Measurements from ENCODE around the gene ANKRD27.

- TF ChIP-seq, protein P1, sequence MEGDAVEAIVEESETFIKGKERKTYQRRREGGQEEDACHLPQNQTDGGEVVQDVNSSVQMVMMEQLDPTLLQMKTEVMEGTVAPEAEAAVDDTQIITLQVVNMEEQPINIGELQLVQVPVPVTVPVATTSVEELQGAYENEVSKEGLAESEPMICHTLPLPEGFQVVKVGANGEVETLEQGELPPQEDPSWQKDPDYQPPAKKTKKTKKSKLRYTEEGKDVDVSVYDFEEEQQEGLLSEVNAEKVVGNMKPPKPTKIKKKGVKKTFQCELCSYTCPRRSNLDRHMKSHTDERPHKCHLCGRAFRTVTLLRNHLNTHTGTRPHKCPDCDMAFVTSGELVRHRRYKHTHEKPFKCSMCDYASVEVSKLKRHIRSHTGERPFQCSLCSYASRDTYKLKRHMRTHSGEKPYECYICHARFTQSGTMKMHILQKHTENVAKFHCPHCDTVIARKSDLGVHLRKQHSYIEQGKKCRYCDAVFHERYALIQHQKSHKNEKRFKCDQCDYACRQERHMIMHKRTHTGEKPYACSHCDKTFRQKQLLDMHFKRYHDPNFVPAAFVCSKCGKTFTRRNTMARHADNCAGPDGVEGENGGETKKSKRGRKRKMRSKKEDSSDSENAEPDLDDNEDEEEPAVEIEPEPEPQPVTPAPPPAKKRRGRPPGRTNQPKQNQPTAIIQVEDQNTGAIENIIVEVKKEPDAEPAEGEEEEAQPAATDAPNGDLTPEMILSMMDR (conservative IDR thresholded peaks at IDR 0.05) = no peak
- TF ChIP-seq EZH2 (IDR thresholded peaks at IDR 0.05; ENCODE audit: low read depth) = no peak
Observed at GRCh38 chr19:32647361-32647760, 27.6 kb downstream of the ANKRD27 start.

Measured in PC-9 (cell line).